ENCODE data around the gene RASSF4.

The RASSF4 gene

GRCh38 chr10:44947371-44948152 lies 12.0 kb upstream of the RASSF4 start:
- no peak for DNase-seq (ENCODE audit: low spot score)

GRCh38 chr10:44948642-44949041 lies 11.0 kb upstream of the RASSF4 start:
- DNase-seq (ENCODE audit: low spot score): no peak

- no peak for DNase-seq (ENCODE audit: low spot score)
Observed at GRCh38 chr10:44949127-44949802, 10.3 kb upstream of the RASSF4 start.

DNA sequence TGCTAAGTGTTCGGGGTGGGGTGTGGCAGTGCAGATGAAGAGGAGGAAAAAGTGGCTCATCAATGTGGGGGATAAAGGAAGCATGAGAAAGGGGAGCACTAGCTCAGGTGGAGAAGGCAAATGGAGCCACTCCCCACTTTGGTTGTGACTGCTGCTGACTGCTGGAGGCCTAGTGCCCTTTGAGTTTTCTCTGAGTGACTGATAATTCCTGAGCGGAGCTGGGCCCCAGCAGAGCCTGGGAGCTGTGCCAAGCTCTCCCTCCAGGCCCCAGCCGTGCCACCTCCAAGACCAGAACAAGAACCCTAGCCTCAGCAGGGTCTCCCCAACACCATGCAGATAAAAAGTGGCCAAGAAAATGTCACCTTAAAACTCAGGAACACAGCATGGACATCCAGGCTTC lies 9.7 kb upstream of the RASSF4 start:
- no peak for DNase-seq (ENCODE audit: low spot score)

DNA sequence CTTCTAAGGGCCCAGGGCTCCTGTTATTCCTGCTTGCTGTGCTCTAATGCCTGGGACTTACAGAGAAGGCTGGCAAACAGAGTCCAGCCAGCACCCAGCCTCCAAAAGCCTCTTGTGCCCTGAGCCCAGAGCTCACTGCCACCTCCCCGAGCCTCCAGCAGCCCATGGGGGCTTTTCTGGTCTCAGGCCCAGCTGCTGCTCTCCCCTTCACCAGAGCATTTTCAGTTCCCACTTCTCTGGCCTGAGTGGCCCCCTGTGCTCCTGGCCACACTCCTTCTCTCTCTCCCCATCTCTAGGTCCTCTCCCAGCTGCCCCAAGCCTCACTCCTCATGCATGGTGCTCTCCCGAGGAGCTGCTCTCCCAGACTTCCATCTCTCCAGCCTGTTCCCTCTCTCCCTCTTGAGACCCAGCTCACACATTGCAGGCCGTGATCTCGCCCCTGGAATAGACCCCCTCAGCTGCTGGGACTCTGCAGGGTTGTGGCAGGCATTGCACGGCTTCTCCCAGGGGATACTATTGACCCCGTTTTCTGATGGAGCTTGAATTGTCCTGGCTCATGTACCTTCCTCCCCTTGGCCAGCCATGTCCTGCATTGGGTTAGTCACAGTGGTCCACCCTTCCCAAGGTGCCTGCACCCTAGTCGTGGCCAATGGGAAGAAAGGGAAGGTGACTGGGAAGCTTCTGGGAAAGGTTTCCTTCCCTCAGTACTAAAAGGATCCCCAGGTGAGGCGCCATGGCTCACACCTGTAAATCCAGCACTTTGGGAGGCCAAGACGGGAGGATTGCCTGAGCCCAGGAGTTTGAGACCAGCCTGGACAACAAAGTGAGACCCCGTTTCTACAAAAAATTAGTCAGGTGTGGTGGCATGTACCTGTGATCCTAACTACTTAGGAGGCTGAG lies 9.0 kb upstream of the RASSF4 start:
- DNase-seq (ENCODE audit: low spot score): no peak

- DNase-seq (ENCODE audit: low spot score): no peak
Observed at GRCh38 chr10:44951576-44952226, 7.9 kb upstream of the RASSF4 start.

GRCh38 chr10:44952779-44953231 lies 6.8 kb upstream of the RASSF4 start:
- DNase-seq (ENCODE audit: low spot score): no peak

GRCh38 chr10:44954042-44954441 lies 5.6 kb upstream of the RASSF4 start:
- no peak for DNase-seq (ENCODE audit: low spot score)

- DNase-seq (ENCODE audit: low spot score): no peak
Observed at GRCh38 chr10:44954962-44955361, 4.6 kb upstream of the RASSF4 start.

GRCh38 chr10:44955413-44956070 lies 4.1 kb upstream of the RASSF4 start:
- no peak for DNase-seq (ENCODE audit: low spot score)

DNA sequence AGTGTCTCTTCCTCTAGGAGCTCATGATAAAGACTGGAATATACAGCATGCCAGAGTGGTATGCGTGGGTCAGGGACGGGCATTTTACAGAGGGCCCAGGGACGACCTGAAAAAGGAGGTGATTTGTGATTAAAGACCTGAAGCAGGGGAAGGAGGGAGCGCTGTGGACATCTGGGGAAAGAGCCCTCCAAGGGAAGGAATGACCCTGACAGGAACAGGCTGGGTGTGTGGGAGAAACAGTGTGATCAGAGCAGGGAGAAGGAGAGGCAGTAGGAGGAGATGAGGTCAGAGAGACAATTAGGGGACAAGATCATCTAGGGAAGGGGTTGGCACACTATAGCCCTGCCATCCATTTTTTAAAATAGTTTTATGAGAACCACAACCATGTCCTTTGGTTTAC lies 3.4 kb upstream of the RASSF4 start:
- DNase-seq (ENCODE audit: low spot score): no peak

DNA sequence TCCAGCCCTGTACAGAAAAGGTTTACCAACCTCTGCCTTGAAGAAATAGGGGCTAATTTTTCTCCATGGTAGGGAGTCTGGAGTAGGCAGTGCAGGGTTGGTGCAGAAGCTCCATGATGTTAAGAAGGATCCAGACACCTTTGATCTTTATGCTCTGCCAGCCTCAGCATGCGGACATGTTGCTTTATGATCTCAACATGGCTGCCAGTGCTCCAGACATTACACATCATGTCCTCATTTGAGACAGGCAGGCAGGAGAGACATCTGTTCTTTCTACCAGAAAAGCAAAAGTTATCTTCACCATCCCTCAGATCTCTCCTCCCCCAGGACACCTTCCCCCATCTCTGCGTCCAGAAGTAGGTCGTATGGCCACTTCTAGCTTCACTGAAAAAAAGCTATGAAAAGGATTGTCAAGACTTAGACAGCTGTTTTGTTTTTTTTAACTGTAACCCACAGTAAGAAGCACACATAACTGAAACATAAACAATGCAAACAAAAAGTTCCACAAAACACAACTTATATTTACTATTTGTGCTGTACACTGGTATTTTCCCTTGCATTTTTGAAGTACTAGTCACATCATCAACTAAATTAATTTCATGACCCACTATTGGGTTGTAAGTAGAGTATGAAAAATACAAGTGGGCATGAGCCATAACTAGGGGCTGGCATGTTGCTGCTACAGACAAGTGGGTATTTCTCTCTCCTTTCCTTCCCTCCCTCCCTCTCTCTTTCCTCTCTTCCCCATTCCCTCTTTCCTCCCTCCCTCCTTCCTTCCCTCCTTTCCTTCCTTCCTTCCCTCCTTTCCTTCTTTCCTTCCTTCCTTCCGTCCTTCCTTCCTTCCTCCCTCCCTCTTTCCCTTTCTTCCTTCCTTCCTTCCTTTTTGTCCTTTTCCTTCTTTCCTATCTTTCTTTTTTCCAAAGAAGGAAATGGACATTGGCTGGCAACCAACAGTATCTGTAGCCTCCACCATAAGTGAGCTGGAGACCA lies 2.6 kb upstream of the RASSF4 start:
- DNase-seq (ENCODE audit: low spot score): no peak

DNA sequence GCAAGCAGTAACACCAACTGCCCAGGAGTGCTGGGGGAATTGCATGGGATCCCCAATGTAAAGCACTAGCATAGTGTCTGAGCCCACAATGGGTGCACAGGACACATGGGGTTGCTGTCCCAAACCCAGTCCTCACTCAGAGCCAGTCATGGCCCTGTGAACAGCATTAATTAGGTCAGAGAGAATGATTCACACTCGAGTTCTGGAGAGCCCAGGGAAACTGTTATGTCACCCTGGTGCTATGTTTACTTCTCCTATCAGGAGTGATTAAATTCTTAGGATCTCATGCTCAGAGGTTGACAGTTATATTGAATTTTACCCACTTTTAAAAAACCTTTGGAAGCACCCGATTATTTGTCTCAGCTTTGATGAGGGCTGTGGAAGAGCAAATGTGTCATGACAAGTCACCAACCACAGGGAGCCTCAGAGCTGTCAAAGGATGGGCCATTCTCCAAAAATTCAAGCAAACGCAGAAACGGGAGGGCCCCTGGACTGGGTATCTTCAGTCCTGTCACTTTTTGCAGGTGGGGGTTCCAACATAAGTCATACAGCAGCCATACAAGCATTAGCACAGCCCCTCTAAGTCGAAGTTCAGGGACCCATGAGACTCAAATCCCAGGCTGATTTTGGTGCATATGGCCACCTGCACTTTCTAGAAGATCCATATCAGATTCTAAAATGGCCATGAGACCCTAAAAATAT lies 1.3 kb upstream of the RASSF4 start:
- no peak for DNase-seq (ENCODE audit: low spot score)

GRCh38 chr10:44958898-44959246 lies 730 bp upstream of the RASSF4 start:
- no peak for DNase-seq (ENCODE audit: low spot score)

GRCh38 chr10:44960088-44960460 lies 472 bp downstream of the RASSF4 start:
- DNase-seq (ENCODE audit: low spot score): peak; percentile 27

DNA sequence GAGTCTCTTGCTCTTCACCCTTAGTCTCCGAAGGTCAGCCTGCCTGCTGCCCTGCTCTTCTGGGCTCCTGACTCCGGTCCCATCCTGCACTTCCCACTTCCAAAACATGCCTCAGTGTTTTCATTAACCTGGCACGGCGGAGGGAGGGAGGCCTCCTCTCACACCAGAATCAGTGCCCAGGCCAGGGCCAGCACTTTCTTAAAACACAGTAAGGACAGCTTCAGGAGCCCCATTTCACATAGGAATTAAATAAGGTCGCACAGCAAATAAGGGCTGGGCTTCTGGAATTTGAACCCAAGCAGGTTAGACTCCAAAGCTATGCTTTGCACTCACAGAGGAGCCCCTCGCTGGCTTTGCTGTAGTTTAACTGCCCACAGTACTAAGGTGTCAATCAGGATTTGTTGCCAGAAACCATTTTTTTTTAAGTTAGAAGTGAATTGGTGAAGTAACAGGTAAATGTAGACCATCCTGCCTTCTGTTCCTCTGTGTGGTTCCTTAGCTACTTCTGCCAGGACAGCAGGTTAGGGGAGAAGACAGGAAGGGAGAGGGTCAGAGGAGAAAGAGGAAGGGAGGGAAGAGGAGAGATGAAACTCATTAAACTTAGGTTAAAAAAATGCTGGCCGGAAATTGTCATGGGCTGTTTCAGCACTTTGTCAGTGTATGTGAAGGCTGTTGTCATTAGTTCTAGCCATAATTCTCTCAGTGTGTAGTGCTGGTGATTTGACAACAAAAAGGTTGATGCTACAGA lies 1.1 kb downstream of the RASSF4 start:
- no peak for DNase-seq (ENCODE audit: low spot score)

DNA sequence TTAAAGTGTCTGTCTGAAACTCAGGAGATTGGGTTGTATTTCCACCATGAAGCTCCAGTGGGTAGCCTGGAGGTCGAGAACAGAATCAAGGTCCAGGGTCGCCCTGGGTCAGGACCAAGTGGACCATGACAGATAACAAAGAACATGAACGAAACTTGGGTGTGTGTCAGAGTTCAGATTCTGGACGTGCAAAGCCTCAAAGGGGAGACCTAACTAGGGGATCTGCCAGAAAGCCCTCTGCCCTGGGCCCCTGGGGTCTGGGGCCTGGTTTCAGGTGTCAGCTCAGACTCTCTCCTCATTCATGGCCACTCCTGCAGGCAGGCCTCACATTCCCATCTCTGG lies 1.6 kb downstream of the RASSF4 start:
- no peak for DNase-seq (ENCODE audit: low spot score)

GRCh38 chr10:44961931-44962750 lies 2.5 kb downstream of the RASSF4 start:
- DNase-seq (ENCODE audit: low spot score): no peak

Measured in SK-N-DZ (cell line).